Ramos (cell line): ENCODE measurements around the gene NUDT14.

Experiments used
- in situ Hi-C: fragments of 300-500 bp; cut with MboI; formaldehyde crosslinking; loops from one replicate; pipeline ENCODE4 v1.14.3; 2022; ENCODE audit warnings: low sequenced_read_pairs; ENCODE audit not compliant: unreplicated experiment

NUDT14 gene

GRCh38 chr14:105151838-105152793 is 29.0 kb downstream of the NUDT14 start:
- in situ Hi-C loops, result no loop called here

GRCh38 chr14:105151084-105151837 is 29.9 kb downstream of the NUDT14 start:
- in situ Hi-C loops, result no loop called here

GRCh38 chr14:105150368-105151083 is 30.6 kb downstream of the NUDT14 start:
- in situ Hi-C loops, result no loop called here

GRCh38 chr14:105150026-105150367 is 31.1 kb downstream of the NUDT14 start:
- in situ Hi-C loops, result no loop called here

GRCh38 chr14:105149146-105149781 is 31.8 kb downstream of the NUDT14 start:
- in situ Hi-C loops, result no loop called here

GRCh38 chr14:105148604-105149145 is 32.4 kb downstream of the NUDT14 start:
- in situ Hi-C loops, result no loop called here

GRCh38 chr14:105147671-105148603 is 33.2 kb downstream of the NUDT14 start:
- in situ Hi-C loops, result no loop called here

GRCh38 chr14:105146976-105147635 is 34.0 kb downstream of the NUDT14 start:
- in situ Hi-C loops, result no loop called here

GRCh38 chr14:105146181-105146975 is 34.7 kb downstream of the NUDT14 start:
- in situ Hi-C loops, result no loop called here

- in situ Hi-C loops, result no loop called here
Measured at GRCh38 chr14:105145381-105146180, 35.5 kb downstream of the NUDT14 start.

- in situ Hi-C loops, result no loop called here
Measured at GRCh38 chr14:105144666-105145380, 36.3 kb downstream of the NUDT14 start.

- in situ Hi-C loops, result no loop called here
Measured at GRCh38 chr14:105144026-105144665, 37.0 kb downstream of the NUDT14 start.

GRCh38 chr14:105143451-105144025 is 37.6 kb downstream of the NUDT14 start:
- in situ Hi-C loops, result no loop called here

- in situ Hi-C loops, result no loop called here
Measured at GRCh38 chr14:105142651-105143450, 38.3 kb downstream of the NUDT14 start.
